Cardiac muscle cell (in vitro differentiated cells and primary cell): ENCODE results near the gene CALN1. TPM values are rescaled to one million over a fixed set of nuclear protein-coding genes. Genes with fewer than 3 reads are reported as not detected.
"Not testable (repeated sequence)": the region's sequence is repeated elsewhere in the genome, so short reads cannot be mapped to it uniquely, and the experiment has no call there.

Experiments
- DNase-seq, 2 donors: peaks; one replicate each; pipeline versions ENCODE4 v3.0.0 to v3.0.0-alpha.2; 2010 to 2017; ENCODE audit warnings: low read depth in 1 of 2, low spot score in 1 of 2
- H3K27ac ChIP-seq: fragments of 200-600 bp; sonication (generic); 2 replicates; pipeline ENCODE4 v1.5.1; 2016
- H3K27me3 ChIP-seq: fragments of 200-600 bp; sonication (generic); 2 replicates; pipeline ENCODE4 v1.6.0; 2016; ENCODE audit warnings: control low read depth
- H3K36me3 ChIP-seq: fragments of 200-600 bp; sonication (generic); 2 replicates; pipeline ENCODE4 v1.5.1; 2016; ENCODE audit warnings: control low read depth
- H3K4me1 ChIP-seq: fragments of 200-600 bp; sonication (generic); 2 replicates; pipeline ENCODE4 v1.8.1; 2017; ENCODE audit warnings: low read depth, mild to moderate bottlenecking, mixed run types
- H3K4me3 ChIP-seq: fragments of 200-600 bp; sonication (generic); 2 replicates; pipeline ENCODE4 v1.5.1; 2016; ENCODE audit warnings: mild to moderate bottlenecking
- H3K9me3 ChIP-seq: fragments of 200-600 bp; sonication (generic); 2 replicates; pipeline ENCODE4 v1.5.1; 2017; ENCODE audit warnings: low read depth, mild to moderate bottlenecking, control low read depth
- polyA plus RNA-seq: library from polyadenylated mRNA; unstranded; fragments of >200 nt; fragmentation: Nextera tagmentation; extraction: Ambion mirVana; gene quantifications from 2 replicates; pipeline ENCODE4 v1.2.1, GENCODE V29; 2016
- total RNA-seq: library from RNA; depleted of rRNA; stranded (reverse); fragments of >200 nt; gene quantifications from 2 replicates; pipeline ENCODE4 v1.2.3, GENCODE V29; 2016
- TF ChIP-seq, protein P1 (sequence below): IDR thresholded peaks from 2 replicates; pipeline ENCODE4 v1.5.1; 2012; ENCODE audit warnings: low read depth, mild to moderate bottlenecking, low read length

The CALN1 gene
- total and polyA plus RNA-seq, 2 experiments from 2014 or later, result 0.03 to 0.18 TPM

DNA sequence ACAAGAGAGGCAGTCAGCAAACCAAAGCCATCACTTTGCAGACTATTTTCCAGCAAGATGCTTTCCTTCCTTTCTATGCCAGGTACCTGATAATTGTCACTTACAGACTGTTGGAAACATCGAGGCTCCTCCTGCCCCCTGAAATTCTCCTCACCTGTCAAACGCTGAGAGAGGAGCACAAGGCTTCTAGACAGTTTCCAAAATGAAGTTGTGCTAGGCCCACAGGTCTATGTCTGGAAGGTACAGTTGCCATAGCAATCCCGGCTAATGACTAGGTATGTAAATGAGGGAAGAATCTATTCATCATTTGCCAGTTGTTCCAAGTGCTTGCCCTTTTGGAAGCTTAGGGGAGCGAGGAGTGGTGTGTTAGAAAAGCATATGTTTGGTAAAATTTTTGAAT is 334.4 kb downstream of the CALN1 start:
- Histone ChIP-seq H3K27me3 (no peaks in the 10 kb centered on the region), H3K4me1 (no peaks in the 10 kb centered on the region), H3K27ac (no peak overlapping the region), H3K36me3 (no peaks in the 10 kb centered on the region), H3K4me3 (no peak overlapping the region), H3K9me3 (no peaks in the 10 kb centered on the region)
- TF ChIP-seq, protein P1, sequence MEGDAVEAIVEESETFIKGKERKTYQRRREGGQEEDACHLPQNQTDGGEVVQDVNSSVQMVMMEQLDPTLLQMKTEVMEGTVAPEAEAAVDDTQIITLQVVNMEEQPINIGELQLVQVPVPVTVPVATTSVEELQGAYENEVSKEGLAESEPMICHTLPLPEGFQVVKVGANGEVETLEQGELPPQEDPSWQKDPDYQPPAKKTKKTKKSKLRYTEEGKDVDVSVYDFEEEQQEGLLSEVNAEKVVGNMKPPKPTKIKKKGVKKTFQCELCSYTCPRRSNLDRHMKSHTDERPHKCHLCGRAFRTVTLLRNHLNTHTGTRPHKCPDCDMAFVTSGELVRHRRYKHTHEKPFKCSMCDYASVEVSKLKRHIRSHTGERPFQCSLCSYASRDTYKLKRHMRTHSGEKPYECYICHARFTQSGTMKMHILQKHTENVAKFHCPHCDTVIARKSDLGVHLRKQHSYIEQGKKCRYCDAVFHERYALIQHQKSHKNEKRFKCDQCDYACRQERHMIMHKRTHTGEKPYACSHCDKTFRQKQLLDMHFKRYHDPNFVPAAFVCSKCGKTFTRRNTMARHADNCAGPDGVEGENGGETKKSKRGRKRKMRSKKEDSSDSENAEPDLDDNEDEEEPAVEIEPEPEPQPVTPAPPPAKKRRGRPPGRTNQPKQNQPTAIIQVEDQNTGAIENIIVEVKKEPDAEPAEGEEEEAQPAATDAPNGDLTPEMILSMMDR, result no peak
- no peak for DNase-seq

DNA sequence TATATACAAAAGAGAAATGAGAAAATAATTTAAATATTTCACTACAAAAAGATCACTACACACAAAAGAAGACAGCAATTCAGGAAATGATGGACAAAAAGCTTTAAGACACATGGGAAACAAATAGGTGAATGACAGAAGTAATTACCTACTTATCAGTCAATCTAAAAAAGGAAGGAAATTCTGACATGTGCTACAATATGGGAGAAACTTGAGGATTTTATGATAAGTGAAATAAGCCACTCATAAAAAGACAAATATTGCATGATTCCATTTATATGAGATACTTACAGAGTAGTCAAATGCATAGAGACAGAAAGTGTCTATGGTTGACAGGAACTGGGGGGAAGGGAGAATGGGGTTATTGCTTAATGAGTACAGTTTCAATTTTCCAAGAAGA is 339.2 kb downstream of the CALN1 start:
- H3K27me3 ChIP-seq, result no peaks in the 10 kb centered on the region
- TF ChIP-seq, protein P1, result no peak
- H3K4me3 ChIP-seq, result no peak overlapping the region
- DNase-seq, result no peak
- H3K36me3 ChIP-seq, result no peaks in the 10 kb centered on the region
- H3K4me1 ChIP-seq, result no peaks in the 10 kb centered on the region
- H3K9me3 ChIP-seq, result no peaks in the 10 kb centered on the region
- H3K27ac ChIP-seq, result no peak overlapping the region

DNA sequence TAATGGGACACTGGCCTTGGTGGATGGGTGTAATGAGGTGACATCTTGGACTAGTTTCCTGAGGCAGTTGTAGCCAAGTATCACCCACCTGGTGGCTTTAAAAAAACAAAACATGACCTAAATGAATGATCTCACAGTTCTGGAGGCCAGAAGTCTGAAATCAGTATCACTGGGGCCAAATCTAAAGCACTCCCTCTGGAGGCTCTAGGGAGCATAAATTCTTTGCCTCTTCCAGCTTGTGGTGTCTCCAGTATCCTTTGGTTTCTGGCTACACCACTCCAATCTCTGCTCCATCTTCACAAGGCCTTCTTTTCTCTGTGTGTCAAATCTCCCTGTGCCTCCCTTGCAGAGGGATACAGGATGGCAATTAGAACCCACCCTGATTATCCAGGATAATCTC is 342.9 kb downstream of the CALN1 start:
- H3K4me3 ChIP-seq, result no peak overlapping the region
- H3K27me3 ChIP-seq, result no peaks in the 10 kb centered on the region
- no peak for DNase-seq
- TF ChIP-seq, protein P1, result no peak
- no peak overlapping the region for H3K27ac ChIP-seq
- H3K4me1 ChIP-seq, result no peaks in the 10 kb centered on the region
- no peaks in the 10 kb centered on the region for H3K9me3 ChIP-seq
- no peaks in the 10 kb centered on the region for H3K36me3 ChIP-seq

DNA sequence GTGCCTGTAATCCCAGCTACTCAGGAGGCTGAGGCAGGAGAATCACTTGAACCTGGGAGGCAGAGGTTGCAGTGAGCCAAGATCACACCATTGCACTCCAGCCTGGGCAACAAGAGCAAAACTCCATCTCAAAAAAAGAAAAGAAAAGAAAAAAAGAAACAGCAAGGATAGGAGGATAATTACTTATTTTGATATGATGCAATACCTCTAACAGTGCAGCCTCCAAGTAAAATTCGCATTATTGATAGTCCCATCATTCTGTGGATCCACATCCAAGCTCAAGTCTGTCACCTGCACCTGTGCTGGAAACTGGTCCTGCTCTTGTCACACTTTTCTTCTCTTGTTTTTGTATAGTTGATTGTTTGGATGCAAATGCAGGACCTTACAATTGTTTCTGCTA is 346.4 kb downstream of the CALN1 start:
- H3K4me3 ChIP-seq, DNase-seq, H3K27me3 ChIP-seq, H3K36me3 ChIP-seq, H3K27ac ChIP-seq, H3K9me3 ChIP-seq, H3K4me1 ChIP-seq: not testable (repeated sequence)

DNA sequence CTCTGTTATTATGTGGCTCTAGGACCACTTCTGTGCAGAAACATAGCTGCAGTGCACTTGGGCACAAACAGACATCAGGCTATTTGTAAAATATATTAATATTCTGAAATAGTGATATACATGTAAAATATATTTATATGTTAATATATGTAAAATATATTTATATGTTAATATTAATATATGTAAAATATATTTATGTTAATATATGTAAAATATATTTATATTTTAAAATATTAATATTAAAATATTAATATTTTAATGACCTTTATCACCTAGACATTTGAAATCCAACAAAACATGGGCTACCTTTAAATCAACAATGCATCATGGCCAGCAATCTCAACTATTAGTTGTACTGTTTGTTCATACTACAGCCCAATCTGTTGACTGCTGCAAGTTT is 347.2 kb downstream of the CALN1 start:
- DNase-seq, result no peak
- Histone ChIP-seq H3K27me3 (no peaks in the 10 kb centered on the region), H3K9me3 (no peaks in the 10 kb centered on the region), H3K4me1 (no peaks in the 10 kb centered on the region), H3K36me3 (no peaks in the 10 kb centered on the region), H3K4me3 (no peak overlapping the region), H3K27ac (no peak overlapping the region)
- TF ChIP-seq, protein P1, result no peak

DNA sequence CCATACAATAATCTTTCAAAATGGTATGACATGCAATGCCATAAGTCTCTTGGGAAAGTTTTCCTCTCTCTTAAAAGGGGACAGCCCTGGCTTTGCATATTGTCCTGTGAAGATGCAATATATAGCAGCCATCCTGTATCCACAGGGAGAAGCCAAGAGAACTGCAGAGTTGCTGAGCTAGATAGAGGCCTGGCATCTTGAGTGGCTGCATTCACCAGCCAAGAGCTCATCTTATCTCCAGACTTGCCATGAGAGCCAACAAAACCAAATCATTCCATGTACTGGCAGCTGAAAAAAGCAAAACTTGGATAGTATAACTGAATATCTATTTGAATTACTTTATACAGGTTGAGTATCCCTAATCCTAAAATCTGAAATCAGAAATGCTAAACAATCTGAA is 348.8 kb downstream of the CALN1 start:
- no peak overlapping the region for H3K4me3 ChIP-seq
- H3K27ac ChIP-seq, result no peak overlapping the region
- H3K27me3 ChIP-seq, result no peaks in the 10 kb centered on the region
- H3K9me3 ChIP-seq, result no peaks in the 10 kb centered on the region
- no peaks in the 10 kb centered on the region for H3K36me3 ChIP-seq
- TF ChIP-seq, protein P1, result no peak
- H3K4me1 ChIP-seq, result no peaks in the 10 kb centered on the region
- no peak for DNase-seq
